OCI-LY7 (cell line): ENCODE data around the gene LHFPL2. TPM values are rescaled to one million over a fixed set of nuclear protein-coding genes. Genes with fewer than 3 reads are reported as not detected.

Experiments used
- BruUV-seq: library from RNA; stranded (reverse); fragments of 400-500 nt; replicated peaks from 2 replicates; lab custom pipeline; 2021; lab: Mats Ljungman, UMichigan
- CTCF ChIA-PET: fragments of 300-600 bp; sonication (Branson Sonifier 250); formaldehyde crosslinking; loops from one replicate; lab custom pipeline; 2022; ENCODE audit warnings: antibody characterized with exemption; ENCODE audit not compliant: unreplicated experiment; lab: Charles Lee
- POLR2A ChIA-PET: fragments of 300-600 bp; sonication (Branson Sonifier 250); formaldehyde crosslinking; loops from one replicate; lab custom pipeline; 2022; ENCODE audit warnings: antibody characterized with exemption; lab: Charles Lee
- DNase-seq: peaks from one replicate; pipeline ENCODE4 v3.0.0-alpha.2; 2015; ENCODE audit warnings: low spot score
- H2AFZ ChIP-seq: fragments of 200-600 bp; sonication (generic), shearing (Covaris generic); 2 replicates; pipeline ENCODE4 v1.6.1; 2014; ENCODE audit warnings: mild to moderate bottlenecking, antibody characterized with exemption, low read length, moderate library complexity
- H3K27ac ChIP-seq: fragments of 200-600 bp; sonication (generic); 2 replicates; pipeline ENCODE4 v1.5.1; 2014; ENCODE audit warnings: mixed run types, low read depth, mild to moderate bottlenecking, moderate library complexity, low read length, inconsistent platforms; ENCODE audit not compliant: poor library complexity, severe bottlenecking
- H3K36me3 ChIP-seq: fragments of 200-600 bp; sonication (generic); 2 replicates; pipeline ENCODE4 v1.6.1; 2014; ENCODE audit warnings: mild to moderate bottlenecking, antibody characterized with exemption, low read length, moderate library complexity, mixed read lengths; ENCODE audit not compliant: insufficient read depth
- H3K4me1 ChIP-seq: fragments of 200-600 bp; sonication (generic); 2 replicates; pipeline ENCODE4 v1.5.1; 2014; ENCODE audit warnings: mild to moderate bottlenecking, low read length; ENCODE audit not compliant: insufficient read depth, poor library complexity, severe bottlenecking
- H3K4me2 ChIP-seq: fragments of 200-600 bp; sonication (generic); 2 replicates; pipeline ENCODE4 v1.6.1; 2014; ENCODE audit warnings: mild to moderate bottlenecking, low read length
- H3K4me3 ChIP-seq: fragments of 200-600 bp; sonication (generic); 2 replicates; pipeline ENCODE4 v1.5.1; 2014; ENCODE audit warnings: mild to moderate bottlenecking, low read depth, low read length; ENCODE audit not compliant: poor library complexity, severe bottlenecking
- H3K79me2 ChIP-seq: fragments of 200-600 bp; sonication (generic); 2 replicates; pipeline ENCODE4 v1.6.1; 2016; ENCODE audit warnings: low read depth, mild to moderate bottlenecking, low read length, moderate library complexity, mixed read lengths; ENCODE audit not compliant: insufficient read depth
- H3K9me2 ChIP-seq: fragments of 200-600 bp; sonication (generic); 2 replicates; pipeline ENCODE4 v1.6.1; 2016; ENCODE audit warnings: mild to moderate bottlenecking, low read length, mixed read lengths; ENCODE audit not compliant: insufficient read depth
- H3K9me3 ChIP-seq: fragments of 200-600 bp; sonication (generic); 2 replicates; pipeline ENCODE4 v1.6.1; 2014; ENCODE audit warnings: mild to moderate bottlenecking, mixed run types, low read length, mixed read lengths
- H4K20me1 ChIP-seq: fragments of 200-600 bp; sonication (generic); 2 replicates; pipeline ENCODE4 v1.6.1; 2014; ENCODE audit warnings: mild to moderate bottlenecking, antibody characterized with exemption, low read length, moderate library complexity, mixed read lengths; ENCODE audit not compliant: insufficient read depth
- EZH2phosphoT487 ChIP-seq: fragments of 200-600 bp; sonication (generic); IDR thresholded peaks from 2 replicates; pipeline ENCODE4 v1.6.1; 2018; ENCODE audit warnings: low read depth, borderline replicate concordance, mild to moderate bottlenecking, mixed run types, antibody characterized with exemption, low read length, moderate library complexity, mixed read lengths
- intact Hi-C: fragments of 100-400 bp; cut with micrococcal nuclease; formaldehyde crosslinking; loops from one replicate; pipeline ENCODE4 v1.10.0; 2022; ENCODE audit not compliant: unreplicated experiment
- total RNA-seq, 2 experiments: library from RNA; depleted of rRNA in 1 of 2; stranded (reverse); fragments of >200 nt in 1 of 2; shearing (Covaris generic) in 1 of 2; gene quantifications; 2 replicates each; pipeline ENCODE4 v1.2.3, GENCODE V29; 2014 to 2022
- TF ChIP-seq, protein P1 (sequence below): fragments of 200-600 bp; sonication (generic); conservative IDR thresholded peaks from 2 replicates; pipeline ENCODE4 v1.5.1; 2014; ENCODE audit warnings: mild to moderate bottlenecking, antibody characterized with exemption, low read length, moderate library complexity, mixed read lengths

LHFPL2 gene
- total RNA-seq, 2 experiments from 2014 or later = 12.2 to 24.0 TPM

DNA sequence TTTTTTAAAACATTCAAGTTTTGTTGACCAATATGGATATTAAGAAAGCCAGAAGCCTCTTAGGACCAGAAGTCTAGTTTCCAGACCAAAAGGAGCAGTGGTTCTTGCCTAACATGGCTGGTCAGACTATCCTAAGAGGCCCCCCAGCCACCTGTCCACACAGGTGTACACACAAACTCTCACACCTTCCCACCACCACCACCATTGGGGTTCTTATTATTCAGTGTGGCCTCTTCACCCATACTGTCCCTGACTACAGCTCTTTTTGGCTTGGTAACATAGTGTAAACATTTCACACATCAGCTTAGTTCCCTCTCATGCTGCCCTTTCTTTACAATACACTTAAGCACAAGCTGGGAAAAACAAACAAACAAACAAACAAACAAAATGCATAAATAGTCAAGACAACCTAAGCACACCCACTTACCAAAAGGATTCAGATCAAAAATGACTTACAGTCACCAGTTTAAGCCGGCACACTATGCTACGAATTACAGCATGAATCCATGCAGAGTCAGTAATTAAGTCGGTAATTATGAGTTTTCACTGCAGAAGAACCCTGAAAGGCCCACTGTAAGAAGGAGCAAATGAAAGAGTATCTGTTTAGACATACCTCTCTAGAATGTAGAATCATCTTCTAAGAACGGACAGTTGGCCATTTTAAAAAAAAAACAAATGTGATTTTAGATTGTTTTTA lies 9.5 kb downstream of the LHFPL2 start:
- Histone ChIP-seq H3K4me1 (peaks cover 24% of the 10 kb centered on the region), H2AFZ (no peak overlapping the region), H4K20me1 (no peaks in the 10 kb centered on the region), H3K4me2 (no peak overlapping the region), H3K9me3 (no peaks in the 10 kb centered on the region), H3K36me3 (peaks cover 29% of the 10 kb centered on the region), H3K9me2 (no peaks in the 10 kb centered on the region), H3K27ac (no peak overlapping the region), H3K79me2 (0 out of 2 replicates have a peak, but pooled peaks cover 3% of the 10 kb centered on the region), H3K4me3 (no peak overlapping the region)
- ChIA-PET CTCF (no interaction called here), POLR2A (interaction anchor here (1.4 kb wide), 1 partner anchor 25 kb away, joined by 5 read pairs; no protein-coding TSS in a partner anchor)
- no TSS peak for BruUV-seq
- no peak for DNase-seq
- intact Hi-C loops = no loop called here
- TF ChIP-seq EZH2phosphoT487 = no peak
- TF ChIP-seq, protein P1, sequence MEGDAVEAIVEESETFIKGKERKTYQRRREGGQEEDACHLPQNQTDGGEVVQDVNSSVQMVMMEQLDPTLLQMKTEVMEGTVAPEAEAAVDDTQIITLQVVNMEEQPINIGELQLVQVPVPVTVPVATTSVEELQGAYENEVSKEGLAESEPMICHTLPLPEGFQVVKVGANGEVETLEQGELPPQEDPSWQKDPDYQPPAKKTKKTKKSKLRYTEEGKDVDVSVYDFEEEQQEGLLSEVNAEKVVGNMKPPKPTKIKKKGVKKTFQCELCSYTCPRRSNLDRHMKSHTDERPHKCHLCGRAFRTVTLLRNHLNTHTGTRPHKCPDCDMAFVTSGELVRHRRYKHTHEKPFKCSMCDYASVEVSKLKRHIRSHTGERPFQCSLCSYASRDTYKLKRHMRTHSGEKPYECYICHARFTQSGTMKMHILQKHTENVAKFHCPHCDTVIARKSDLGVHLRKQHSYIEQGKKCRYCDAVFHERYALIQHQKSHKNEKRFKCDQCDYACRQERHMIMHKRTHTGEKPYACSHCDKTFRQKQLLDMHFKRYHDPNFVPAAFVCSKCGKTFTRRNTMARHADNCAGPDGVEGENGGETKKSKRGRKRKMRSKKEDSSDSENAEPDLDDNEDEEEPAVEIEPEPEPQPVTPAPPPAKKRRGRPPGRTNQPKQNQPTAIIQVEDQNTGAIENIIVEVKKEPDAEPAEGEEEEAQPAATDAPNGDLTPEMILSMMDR = no peak

DNA sequence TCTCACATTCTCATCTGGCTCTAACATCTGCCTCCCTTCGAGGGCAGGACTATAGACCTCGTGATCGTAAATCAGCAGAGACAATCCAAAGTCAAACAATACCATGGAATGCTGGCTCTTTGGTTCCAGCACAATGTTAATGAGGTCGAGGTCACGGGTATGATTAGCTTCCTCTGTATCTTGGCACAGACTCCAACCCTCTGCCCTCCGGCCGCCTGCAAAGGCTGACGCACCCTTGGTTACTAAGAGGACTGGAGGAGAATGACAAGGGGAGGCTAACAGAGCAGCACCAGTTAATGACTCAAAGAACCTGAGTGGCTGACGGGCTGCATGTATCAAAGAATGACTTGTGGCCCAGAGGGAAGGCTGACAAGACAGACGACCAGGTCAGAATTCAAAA lies 10.1 kb downstream of the LHFPL2 start:
- ChIA-PET POLR2A (interaction anchor here (2.5 kb wide), 1 partner anchor 9 kb away, joined by 12 read pairs; no protein-coding TSS in a partner anchor), CTCF (no interaction called here)
- BruUV-seq = no TSS peak
- no peak overlapping the region for H3K4me2 ChIP-seq
- peaks cover 35% of the 10 kb centered on the region for H3K36me3 ChIP-seq
- no peak for DNase-seq
- H2AFZ ChIP-seq = no peak overlapping the region
- H4K20me1 ChIP-seq = no peaks in the 10 kb centered on the region
- H3K4me3 ChIP-seq = no peak overlapping the region
- H3K9me2 ChIP-seq = no peaks in the 10 kb centered on the region
- no peak overlapping the region for H3K27ac ChIP-seq
- no peaks in the 10 kb centered on the region for H3K9me3 ChIP-seq
- H3K79me2 ChIP-seq = 0 out of 2 replicates have a peak, but pooled peaks cover 3% of the 10 kb centered on the region
- intact Hi-C loops = no loop called here
- H3K4me1 ChIP-seq = peaks cover 30% of the 10 kb centered on the region
- TF ChIP-seq, protein P1 = no peak
- no peak for TF ChIP-seq EZH2phosphoT487

DNA sequence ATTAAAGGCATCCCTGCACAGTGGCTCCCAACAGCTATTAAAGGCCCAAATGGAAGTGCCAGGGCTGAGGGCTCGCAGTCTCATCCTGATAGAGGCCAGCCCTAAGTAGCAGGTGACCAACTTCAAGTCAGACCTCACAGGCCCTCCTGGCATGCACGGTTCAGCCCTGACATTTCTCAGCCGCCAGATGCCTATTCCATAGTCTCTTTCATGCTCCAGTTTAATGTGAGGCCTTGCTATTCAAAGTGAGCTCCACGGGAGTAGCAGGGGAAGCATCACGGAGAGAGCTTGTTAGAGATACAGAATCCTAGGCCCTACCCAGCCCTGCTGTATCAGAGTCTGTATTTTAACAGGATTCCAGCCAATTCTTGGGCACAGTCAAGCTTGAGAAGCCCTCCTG lies 11.1 kb downstream of the LHFPL2 start:
- Histone ChIP-seq H4K20me1 (no peaks in the 10 kb centered on the region), H3K27ac (no peak overlapping the region), H3K9me3 (no peaks in the 10 kb centered on the region), H3K4me2 (no peak overlapping the region), H3K4me3 (no peak overlapping the region), H3K36me3 (peaks cover 41% of the 10 kb centered on the region), H3K9me2 (no peaks in the 10 kb centered on the region), H2AFZ (no peak overlapping the region), H3K4me1 (peaks cover 30% of the 10 kb centered on the region), H3K79me2 (0 out of 2 replicates have a peak, but pooled peaks cover 3% of the 10 kb centered on the region)
- intact Hi-C loops = no loop called here
- no peak for DNase-seq
- ChIA-PET POLR2A (interaction anchor here (1.1 to 2.5 kb wide), 3 partner anchors 10 to 19 kb away, joined by 3 to 12 read pairs (median 4); no protein-coding TSS in a partner anchor), CTCF (no interaction called here)
- no TSS peak for BruUV-seq
- TF ChIP-seq, protein P1 = no peak
- TF ChIP-seq EZH2phosphoT487 = no peak
